A673 (cell line): ENCODE results near the gene THSD7B.

Experiments used
- CTCF ChIP-seq: fragments of 300-800, 200-600 bp; sonication (generic); conservative IDR thresholded peaks from 2 replicates; pipeline ENCODE4 v1.5.1; 2017; ENCODE audit warnings: low read depth, mild to moderate bottlenecking, antibody characterized with exemption, low read length, moderate library complexity, mixed read lengths
- EZH2 ChIP-seq: fragments of 200-600 bp; sonication (generic); IDR thresholded peaks from 2 replicates; pipeline ENCODE4 v1.6.1; 2017; ENCODE audit warnings: borderline replicate concordance, low read depth, mild to moderate bottlenecking, mixed read lengths, antibody characterized with exemption, low read length; ENCODE audit not compliant: poor library complexity, severe bottlenecking

- TF ChIP-seq CTCF (no peak), EZH2 (no peak)
These were observed 164.2 kb downstream of the THSD7B start for GRCh38 chr2:136929531-136929930.
